OCI-M1 (cell line): Measurements from ENCODE around the gene FGGY.
A peak's percentile ranks its signal among the peaks of the same experiment; 100 is the strongest.
"Not testable (repeated sequence)": the region's sequence is repeated elsewhere in the genome, so short reads cannot be mapped to it uniquely, and the experiment has no call there.

ENCODE experiments used
- DNase-seq: peaks from one replicate; lab custom pipeline; 2025; lab: John Stamatoyannopoulos, UW

The FGGY gene

DNA sequence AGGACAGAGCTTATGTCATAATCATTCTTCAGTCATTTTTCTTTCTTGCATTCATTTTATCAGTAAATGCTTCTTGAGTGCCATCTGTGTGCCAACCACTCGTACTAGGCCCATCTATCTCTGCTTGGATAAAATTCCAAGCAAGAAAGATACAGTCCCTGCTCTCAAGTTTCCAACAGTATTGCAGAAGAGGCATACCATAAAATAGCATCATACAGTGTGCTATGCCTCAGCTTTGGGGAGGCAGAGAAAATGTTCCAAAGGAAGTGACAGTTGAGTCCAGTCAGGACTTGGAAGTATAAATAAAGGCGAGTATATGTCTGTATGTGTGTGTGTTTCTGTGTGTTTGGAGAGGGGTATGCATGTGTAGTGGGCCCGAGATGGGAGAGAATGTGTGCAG, 404.5 kb downstream of the FGGY start:
- DNase-seq, result no peak

DNA sequence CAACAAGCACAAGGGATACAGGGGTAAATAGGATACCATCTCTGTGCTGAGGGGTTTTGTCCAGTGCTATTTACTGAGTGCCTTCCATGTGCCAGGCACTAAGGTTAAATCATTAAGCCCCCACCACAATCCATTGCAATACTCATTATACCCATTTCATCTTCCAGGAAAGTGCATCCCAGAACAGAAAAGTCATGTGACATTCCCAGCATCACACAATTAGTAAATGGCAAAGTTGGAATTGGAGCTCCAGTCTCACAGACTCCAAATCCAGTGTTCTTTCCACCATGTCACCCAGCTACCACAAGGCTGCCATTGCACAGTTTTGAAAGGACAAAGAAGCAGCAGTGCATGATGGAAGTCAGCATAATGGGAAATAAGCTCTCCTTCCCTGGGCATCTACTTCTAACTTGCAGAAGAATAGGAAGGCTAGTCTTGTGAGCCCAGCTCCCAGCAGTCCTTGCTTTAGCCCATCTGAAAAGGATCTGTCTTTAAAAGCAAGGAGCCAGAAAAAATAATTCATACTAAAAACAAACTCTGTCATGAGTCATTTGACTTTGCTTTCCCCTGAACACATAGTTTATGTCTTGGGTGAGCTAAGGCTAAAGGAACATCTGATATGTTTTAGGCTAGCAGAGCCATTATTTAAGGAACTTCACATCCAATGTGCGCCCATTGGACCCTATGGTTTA, 406.5 kb downstream of the FGGY start:
- no peak for DNase-seq

DNA sequence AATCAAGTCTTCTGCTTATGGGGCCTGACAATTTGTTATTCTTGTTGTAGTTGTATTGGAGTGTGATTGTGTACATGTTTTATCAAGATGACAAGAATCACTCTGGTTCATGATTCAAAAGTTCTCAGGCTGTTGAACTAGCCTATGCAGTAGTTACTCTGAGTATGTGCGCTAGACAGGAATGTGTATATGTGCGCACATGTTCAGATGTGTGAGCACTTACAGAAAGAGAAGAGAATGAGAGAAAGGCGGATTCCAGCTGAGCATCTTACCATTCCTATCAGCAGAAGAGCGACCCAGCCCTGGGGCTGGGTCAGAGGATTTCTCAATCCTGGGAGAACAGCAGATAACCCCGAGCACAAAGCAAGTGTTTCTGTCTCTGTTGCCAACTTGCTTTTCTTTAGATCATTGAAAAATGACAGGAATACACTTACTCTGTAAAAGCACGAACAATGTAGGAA, 407.1 kb downstream of the FGGY start:
- no peak for DNase-seq

DNA sequence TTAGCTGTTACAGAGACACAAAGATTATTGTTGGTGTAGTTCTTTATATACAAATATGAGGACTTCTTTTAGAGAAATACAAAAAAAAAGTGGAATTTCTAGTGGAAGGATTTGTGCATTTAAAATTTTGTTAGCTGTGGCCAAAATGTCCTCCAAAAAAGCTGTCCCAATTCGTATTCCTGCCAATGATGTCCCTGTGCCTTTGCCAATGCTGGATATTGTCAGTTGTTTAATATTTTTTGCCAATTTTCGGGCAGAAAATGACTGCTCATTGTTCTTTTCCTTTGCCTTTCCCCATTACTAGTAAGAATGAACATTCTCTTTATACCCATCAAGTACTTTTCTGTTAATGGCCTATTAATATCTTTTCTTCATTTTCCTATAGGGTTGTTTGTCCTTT, 407.8 kb downstream of the FGGY start:
- no peak for DNase-seq

DNA sequence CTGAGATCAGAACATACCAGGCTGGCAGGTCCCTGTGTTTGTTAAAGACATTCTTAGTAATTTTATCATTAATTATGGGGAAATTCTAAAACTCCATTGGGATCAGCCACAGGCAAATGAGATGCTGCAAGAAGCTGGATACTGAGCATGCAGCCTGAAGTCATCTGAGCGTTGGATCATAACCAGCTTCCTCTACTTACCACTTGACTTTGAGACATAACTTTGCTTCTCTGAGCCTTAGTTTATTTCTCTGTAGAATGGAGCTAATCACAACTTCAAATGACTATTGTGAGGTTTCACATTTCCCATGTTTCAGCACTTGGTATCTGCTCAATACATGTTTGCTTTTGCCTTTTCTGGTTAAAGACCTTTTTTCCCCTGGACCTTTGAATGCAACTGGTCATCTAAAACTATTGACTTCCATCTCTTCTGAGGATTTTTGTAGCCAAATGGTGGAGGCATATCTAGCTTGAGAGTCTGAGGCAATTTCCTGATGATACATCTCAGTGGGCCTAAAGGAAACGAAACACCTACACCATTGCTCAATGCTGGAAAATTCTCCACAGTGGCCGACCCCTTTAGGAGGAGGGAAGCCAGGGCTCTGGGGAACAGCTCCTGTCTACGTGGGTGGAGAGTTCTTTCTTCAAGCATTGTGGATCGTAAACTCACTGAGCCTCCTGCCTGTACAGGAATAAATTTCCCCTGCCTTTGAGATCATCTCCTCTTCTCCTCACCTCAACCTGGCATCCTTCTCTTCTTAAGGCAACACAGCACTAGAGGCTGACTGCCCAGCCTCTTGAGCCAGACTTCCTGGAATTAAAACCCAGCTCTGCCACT, 408.8 kb downstream of the FGGY start:
- no peak for DNase-seq

DNA sequence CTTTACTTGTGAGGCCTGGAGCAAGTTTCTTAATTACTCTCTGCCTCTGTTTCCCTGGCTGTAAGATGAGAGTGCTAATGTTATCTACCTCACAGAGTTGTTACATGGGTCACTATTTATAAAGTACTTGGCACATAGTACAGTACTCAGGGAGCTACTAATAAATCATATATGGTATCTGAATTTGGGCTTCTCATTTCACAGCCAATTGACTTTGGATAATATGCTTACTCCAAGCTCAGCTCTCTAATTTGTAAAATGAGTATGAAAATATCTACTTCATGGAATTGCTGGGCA, 409.4 kb downstream of the FGGY start:
- no peak for DNase-seq

DNA sequence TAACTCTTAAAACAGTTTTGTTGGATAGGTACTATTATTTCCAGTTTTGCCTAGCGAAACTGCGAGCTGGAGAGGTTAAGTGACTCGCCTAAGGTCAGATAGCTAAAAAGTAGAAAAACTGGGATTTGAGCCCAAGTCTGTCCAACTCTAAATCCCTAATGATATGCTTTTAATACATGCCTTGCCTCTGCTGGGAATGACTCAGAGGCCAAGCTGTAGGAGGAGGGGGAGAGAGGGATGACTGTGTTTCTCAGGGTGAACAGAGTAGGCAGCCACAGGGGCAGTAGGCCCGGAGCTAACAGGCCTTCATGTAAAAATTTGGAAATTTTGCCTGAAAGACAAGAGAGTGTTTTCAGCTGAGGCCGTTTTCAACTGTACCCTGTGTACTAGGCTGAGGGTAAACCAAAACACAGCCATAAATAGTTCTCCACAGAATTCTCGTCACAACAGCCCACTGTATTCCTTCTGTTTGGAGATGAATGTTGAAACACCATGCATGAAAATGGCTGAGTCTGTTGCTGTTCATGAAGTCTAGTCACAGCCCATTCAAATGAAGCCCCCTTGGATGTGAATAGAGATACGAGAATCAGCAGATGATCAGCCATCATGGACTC, 410.4 kb downstream of the FGGY start:
- DNase-seq, result no peak

DNA sequence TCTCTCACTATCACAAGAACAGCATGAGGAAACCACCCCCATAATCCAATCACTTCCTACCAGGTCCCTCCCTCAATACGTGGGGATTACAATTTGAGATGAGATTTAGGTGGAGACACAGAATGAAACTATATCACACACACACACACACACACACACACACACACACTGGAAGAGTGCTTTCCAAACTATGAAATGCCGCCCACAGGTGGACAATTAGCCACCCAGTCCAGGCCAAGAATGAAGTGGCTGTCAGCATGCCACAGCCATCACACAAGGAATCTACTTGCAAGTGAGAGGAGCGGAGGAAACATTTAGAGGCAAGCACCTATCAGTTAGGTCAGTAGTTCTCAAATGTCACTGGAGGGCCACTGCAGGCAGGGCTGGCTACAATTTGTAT, 412.4 kb downstream of the FGGY start:
- no peak for DNase-seq

DNA sequence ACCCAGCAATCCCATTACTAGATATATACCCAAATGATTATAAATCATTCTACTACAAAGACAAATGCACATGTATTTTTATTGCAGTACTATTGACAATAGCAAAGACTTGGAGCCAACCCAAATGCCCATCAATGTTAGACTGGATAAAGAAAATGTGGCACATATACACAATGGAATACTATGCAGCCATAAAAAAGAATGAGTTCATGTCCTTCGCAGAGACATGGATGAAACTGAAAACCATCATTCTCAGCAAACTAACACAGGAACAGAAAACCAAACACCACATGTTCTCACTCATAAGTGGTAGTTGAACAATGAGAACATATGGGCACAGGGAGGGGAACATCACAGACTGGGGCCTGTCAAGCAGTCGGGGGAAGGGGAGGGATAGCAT, 414.0 kb downstream of the FGGY start:
- not testable (repeated sequence) for DNase-seq

DNA sequence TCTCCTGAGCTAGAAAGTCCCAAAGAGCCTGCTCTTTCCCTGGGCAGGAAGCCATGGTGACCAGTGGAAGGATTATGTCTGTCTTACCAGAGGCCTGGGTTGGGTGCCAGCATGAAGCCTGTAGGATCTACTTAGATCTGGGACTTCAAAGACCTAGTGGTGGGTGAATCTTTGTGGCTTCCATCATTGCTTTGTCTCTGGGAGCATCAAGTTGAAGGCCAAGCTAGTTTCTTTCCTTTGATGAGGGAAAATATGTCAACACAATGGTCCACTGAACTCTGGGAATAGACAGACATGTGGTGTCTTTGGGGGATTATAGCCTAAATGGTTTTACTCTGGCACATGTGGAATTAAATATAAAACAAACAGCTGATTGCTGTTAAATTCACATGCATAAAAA, 417.3 kb downstream of the FGGY start:
- no peak for DNase-seq

DNA sequence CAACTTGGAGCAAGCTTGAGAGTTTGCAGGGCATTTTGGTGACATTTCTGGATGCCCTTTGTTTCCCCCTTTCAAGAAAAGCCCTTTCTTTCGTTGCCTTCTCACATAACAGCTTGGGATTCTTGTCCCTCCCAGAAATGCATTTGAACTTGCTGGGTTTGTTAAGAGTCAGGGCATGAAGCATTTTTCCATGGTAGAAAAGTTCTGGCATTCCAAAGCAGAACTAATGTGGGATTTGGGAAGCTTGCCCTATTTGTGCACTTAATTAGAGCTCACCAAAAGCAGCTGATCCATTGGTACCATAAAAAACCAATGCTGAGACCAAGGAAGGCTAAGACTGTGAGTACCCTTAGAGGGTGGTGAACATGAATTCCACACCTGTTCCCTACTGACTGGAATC, 418.1 kb downstream of the FGGY start:
- DNase-seq, result no peak

DNA sequence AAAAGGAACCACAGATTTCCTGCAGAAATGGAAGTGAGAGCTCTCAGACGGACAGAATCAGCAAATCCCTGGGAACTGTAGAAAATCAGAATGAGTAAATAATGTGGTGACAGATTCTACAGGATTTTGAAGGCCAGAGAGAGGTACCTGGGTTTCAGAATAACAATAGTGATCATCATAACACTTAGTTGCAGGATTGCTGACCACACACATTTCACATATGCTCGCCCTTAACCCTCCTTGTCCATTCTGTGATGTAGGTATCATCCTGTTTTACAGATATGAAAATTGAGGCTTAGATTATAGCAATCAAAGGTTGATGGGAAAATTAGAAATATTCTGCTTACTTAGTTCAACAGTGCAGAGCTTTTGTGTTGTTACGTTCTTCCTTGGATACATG, 419.9 kb downstream of the FGGY start:
- no peak for DNase-seq

DNA sequence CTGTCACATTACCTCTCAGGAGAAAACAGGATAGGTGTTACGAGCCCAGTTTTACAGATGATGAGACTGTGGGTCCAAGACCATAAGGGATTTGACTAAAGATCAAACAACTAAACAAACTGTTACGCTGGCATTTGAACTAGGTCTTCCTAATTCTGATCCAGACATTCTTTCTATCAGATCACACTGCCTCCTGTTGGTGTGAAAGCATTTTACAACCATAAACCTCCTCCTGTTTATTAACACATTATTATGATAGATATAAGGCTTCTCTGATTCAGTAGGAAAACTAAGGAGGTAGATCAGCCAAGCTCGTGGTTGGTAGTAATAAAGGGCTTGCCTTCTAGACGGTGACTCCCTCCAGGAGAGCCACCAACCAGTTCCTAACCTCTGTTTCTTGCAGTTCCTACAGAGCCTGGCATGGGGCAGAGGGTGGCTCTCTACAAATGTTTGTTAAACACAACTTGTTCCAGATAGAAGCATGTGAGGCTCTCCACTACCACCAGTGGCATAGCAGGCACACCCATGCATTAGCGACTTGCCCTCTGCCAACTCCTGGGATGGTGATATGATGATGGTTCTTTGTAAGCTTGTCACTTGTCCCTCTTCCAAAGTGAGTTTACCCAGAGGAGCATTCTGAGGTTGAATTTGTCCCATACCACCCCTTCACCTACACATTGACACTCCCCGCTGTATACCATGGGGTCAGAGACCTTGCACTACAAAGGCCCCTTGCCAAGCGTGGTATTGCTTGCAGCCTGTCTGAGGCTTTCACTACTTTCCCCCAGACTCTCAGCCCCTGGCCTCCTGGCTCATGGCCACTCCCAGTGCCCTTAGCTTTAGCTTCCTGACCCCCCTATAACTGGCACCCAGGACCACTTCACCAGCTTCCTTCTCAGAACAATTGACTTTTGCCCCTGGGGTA, 421.4 kb downstream of the FGGY start:
- peak; percentile 53 for DNase-seq

DNA sequence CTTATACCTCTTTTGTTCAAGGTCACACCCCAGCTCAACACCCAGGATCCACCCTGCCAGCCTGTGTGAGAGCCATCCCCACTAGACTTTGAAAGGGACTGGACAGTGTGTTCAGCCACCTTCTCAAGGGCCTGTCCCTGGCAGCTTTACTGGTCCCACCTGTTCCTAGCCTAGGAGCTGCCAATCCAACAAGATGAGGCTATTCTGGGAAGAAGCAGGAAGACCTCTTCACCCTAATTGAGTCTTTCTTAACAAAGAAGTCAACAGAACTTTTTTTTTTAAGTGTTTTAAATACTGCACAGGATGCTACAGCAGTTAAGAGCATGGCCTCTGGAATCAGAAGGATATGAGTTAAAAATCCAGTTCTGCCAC, 422.1 kb downstream of the FGGY start:
- no peak for DNase-seq

DNA sequence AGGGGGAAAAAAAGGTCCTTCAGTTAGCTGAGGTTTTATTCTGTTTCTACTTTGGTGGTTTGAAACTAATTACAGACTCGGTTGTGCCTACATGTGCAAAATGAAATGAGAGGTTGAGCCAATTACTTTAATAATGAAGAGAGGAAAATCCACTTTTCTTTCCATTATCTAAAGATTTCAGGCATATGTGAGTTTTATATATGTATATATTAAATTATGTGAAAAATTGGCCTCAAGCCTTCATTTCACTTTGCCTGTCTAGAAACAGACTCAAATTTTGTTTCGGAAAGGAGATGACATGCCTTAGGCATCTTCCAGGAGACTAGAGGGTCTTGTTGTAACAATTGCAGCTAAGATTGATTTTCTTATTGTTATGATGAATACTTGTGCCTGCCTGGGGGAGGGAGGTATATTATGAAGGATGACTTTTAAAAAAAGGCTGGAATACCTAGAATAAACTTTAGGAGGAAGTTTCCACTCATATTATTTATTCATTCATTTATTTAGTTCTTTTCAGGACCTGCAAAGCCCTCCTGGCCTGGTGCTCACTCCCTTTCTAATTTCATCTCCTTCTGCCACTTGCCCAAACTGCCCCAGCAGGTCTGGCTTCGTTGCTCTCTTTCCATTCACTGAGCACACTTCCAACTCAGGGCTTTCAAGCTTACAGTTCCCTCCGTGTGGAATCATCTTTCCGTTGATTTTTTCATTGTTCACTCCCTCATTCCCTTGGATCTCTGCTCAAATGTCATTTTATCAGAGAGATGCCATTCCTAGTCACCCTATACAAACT, 423.6 kb downstream of the FGGY start:
- no peak for DNase-seq

DNA sequence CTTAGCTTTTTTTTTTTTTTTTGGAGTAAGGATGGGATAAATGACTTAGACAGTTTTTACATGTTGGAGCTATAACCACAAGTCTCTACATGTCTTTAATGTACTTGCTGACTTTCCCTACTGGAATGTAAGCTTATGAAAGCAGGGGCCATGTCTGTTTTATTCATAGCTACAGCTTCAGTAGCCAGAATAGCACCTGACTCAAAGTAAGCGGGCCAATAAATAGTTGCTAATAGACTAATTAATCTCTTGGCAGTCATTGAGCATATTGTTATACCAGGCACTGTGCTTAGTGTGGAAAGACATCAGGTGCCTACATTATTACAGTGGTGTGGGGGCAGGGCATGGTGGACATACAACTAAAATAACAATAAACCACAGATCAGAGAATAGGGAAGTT, 433.4 kb downstream of the FGGY start:
- no peak for DNase-seq

DNA sequence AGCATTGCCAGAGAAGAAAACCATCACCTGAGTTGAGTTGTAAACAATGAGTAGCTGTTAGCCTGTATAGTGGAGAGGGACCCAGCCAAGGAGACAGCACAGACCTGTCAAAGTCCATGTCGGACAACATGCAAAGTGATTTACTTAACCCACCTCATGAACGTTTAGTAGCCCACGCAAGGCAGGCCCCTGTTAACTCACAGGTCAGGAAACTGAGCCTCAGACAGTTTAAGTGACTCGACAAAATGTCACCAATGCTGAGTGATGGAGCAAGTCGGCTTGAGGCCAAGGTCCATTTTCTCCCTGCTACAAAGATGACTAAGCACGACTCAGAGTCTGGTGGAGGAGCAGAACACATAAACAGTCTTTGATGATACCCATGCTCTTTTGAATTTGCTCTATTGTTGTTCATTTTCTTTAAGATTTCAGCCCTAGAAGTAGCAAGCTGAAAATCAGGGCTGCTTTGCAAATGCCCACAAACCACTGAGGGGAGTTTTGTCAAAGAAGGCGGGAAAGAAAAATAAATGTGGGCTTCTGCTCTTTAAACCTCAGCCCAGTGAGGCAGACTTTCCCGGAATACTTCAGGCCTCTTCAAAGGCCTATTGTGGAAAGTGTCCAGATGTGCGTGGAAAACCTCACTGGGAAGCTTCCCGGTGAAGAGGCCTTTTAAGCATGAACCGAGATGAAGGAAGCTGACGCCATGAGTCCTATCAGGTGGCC, 434.0 kb downstream of the FGGY start:
- peak; percentile 65 for DNase-seq

DNA sequence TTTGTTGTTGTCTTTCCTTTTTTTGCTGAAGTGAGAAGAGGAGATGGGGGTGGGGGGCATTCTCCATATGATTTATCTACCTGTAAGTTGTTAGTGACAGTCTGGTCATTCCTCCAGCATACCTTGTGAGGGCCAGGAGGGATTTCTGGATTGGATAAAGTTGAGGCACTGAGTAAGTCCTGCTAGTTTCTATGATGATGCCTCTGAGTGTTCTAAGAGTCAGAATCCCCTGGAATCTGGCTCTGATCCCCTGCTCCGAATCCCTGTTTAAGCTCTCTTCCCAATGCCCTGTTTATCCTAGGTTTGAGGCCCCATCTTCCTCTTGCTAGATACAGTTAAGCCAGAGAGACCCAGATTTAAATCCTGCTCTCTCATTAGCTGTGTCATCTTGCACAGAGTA, 434.7 kb downstream of the FGGY start:
- no peak for DNase-seq

DNA sequence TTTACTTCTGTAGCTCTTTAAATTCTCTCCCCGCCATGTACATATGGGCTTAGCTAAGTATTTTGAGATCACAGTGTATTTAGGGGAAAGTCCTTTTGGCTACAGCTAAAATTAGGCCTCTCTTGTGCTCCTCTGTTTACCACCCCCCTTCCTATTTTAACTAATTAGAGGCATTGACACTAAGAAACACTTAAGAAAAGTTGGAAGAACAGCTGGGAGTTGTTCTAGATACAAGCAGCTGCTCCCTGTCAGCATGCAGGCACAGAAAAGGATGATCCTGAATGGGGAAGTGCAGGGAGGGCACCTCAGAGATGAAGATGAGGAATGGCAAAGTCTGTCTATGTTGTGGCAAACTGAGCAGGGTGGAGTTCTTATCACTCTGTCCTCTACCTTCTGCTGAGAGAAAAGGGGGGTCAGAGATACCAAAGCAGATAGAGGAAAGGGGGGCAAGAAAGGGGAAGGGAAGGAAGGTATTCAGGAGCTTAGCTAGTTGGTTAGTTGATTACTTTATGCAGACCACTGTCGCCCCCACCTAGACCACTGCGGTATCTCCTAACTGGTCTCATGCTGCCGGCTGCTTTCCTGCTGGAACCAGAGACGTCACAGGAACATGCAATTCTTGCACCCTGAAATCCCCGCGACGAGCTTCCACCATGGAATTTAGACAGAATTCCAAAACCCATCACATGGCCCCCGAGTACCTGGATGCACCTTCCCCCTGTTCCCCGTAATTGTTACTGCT, 435.5 kb downstream of the FGGY start:
- no peak for DNase-seq
